ENCODE measurements around the gene CHCHD6. TPM values are rescaled to one million over a fixed set of nuclear protein-coding genes. Genes with fewer than 3 reads are reported as not detected.

The CHCHD6 gene
- polyA plus RNA-seq (2012; ENCODE audit: missing spikeins): 15.2 TPM

DNA sequence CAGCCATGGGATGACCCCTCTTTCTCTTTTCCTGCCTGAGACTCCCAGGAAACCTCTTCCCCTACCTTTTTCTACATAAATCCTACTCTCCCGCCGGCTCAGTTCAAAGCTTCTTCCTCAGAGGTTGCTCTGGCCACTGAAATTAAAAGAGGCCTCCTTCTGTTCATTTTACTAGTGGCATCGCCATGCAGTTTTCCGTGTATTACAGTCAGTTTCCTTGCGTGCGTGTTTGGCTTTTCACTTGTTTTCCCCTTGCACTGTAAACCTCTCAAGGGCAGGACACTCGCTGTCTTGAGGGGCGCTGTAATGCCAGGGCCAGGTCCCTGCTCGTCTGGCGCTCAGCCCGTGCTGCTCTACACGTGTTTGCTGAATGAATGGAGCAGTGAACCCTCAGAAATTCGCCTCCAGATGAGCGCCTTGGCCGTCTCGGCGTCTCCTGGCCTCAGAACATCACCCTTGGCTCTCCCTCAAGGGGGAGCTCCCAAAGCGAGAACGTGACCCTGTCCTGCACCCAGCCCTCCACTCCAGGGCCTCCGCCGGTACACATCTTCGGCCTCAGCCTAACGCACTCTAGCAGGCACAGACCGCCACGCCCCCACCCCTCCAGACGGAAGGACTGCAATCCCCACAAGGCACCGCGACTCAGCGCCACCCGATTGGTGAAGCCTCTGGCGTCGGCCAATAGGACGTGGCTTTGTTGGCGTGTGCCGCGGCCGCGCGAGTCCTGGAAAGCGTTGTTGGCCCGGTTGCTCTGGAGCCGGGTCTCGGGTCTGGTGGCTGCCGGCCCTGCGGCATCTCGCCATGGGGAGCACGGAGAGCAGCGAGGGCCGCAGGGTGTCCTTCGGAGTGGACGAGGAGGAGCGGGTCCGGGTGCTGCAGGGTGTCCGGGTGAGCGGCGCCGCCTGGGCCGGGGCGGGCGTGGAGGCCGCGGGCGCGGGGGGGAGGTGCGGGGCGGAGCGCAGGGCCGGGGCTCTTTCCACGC is at the start of gene CHCHD6:
TSS of gene CHCHD6 (plus strand) at position 729 of the 982 bp plus-strand sequence. CDS start at position 802, 73 bp downstream.
- peak; percentile 98 for FAIRE-seq
- no peak for TF ChIP-seq POLR2A (IDR thresholded peaks at IDR 0.05; ENCODE audit: low read depth, low read length)
- peak; percentile 98 for DNase-seq (ENCODE audit: insufficient read length)

DNA sequence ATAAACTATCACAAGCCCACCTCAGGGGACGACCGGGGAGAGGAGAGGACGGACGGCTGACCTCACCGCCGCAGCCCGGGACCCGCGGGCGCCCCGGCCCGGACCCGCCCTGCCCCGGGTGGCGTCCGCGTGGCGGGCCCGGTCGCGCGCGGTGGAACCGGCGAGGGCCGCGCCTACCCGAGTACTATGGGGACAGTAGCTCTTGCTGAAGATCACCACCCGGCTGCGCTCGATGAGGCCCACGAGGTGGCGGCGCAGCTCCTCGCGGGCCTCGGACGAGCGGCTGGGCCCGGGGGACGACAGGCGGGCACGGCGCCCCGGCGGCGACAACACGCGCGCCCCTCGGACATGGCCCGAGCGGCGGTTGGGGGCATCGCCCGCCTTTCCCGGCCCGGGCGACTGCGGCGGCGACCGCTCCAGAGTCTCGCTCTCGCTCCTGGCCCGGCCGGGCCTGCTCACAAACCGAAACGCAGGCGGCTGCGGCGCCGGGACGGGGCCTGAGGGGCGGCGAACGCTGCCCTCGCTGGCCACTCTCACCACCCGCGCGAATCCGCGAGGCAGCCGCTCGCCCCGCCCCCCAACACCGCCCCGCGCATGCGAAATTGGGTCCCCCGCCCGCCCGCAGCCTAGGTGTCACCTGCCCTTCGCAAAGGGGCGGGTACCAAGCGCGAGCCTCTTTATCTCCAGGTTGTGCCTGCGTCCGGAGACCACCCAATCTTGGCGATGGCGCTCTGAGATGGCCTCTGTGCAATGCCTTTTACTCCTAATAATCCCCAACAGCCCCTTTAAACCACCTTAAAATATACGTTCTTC is 49.3 kb upstream of the CHCHD6 start, which contains the start of gene TXNRD3:
TSS of gene TXNRD3 (minus strand) at position 554 of the 813 bp plus-strand sequence.
- FAIRE-seq (no peak), DNase-seq (ENCODE audit: insufficient read length) (peak; percentile 31)
- no peak for TF ChIP-seq POLR2AphosphoS5 (IDR thresholded peaks at IDR 0.05; ENCODE audit: low read depth, low read length)
- TF ChIP-seq POLR2A (IDR thresholded peaks at IDR 0.05; ENCODE audit: low read depth, low read length): no peak
- TF ChIP-seq TAF1 (IDR thresholded peaks at IDR 0.05; ENCODE audit: borderline replicate concordance, low read depth, low read length): no peak

- FAIRE-seq (no peak), DNase-seq (ENCODE audit: insufficient read length) (no peak)
- TF ChIP-seq POLR2A (IDR thresholded peaks at IDR 0.05; ENCODE audit: low read depth, low read length) (no peak), POLR2AphosphoS5 (IDR thresholded peaks at IDR 0.05; ENCODE audit: low read depth, low read length) (no peak), TAF1 (IDR thresholded peaks at IDR 0.05; ENCODE audit: borderline replicate concordance, low read depth, low read length) (no peak)
Observed at GRCh38 chr3:126655887-126656286, 48.2 kb upstream of the CHCHD6 start.

DNA sequence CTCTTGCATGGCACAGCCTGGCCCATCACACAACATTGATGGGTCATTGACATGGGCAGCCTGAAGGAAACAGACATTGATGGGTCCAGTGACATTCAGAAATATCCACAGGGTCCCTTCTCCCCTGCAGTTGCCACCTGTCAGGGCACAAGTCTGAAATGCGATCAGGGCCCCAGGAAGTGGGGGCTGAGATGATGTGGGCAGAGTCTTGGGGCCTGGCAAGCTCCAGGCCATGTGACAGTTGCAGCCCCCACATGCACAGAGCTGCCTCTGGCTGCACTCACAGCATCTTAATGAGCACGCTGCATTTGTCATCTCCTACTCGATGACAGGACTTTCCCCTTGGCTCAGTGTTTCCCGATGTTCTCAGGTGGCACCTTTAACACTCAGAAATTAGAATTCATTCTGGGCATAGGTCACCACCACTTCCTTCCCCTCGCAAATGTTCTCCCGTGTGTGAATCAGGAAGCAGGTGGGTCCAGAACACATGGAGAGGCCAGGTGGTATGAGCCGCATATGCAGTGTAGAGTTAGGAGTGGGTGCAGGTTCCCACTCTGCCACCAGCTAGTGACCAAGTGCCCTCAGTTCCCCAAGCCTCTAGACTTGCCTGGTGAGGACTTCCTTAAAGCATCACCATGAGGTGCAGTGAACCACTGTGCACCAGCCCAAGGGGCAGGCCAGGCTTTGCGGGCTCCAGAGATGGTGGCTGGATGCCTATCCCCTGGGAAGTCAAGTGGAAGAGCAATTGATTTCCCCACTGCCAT is 47.5 kb upstream of the CHCHD6 start:
- FAIRE-seq (no peak), DNase-seq (ENCODE audit: insufficient read length) (no peak)
- no peak for TF ChIP-seq TAF1 (IDR thresholded peaks at IDR 0.05; ENCODE audit: borderline replicate concordance, low read depth, low read length)
- TF ChIP-seq POLR2A (IDR thresholded peaks at IDR 0.05; ENCODE audit: low read depth, low read length): no peak
- no peak for TF ChIP-seq POLR2AphosphoS5 (IDR thresholded peaks at IDR 0.05; ENCODE audit: low read depth, low read length)

DNA sequence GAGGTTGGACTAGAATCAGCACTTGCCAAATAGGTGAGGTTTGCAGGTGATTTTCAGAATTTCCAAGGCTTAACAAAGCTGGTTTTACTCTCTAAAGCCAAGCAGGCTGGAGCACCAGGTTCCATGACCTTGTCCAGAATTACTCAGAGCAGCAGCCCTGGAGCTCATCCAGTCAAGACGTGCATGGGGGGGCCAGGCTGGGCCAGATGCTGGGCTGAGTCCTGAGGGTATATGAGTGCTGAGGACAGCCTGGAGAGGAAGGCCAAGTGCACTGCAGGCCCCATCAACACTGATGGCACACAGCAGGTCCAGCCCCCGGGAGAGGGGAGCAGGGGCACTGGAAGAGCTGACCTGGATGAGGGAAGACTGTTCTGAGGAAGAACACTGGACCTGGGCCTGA is 46.1 kb upstream of the CHCHD6 start:
- DNase-seq (ENCODE audit: insufficient read length) (no peak), FAIRE-seq (no peak)
- TF ChIP-seq POLR2A (IDR thresholded peaks at IDR 0.05; ENCODE audit: low read depth, low read length): no peak
- TF ChIP-seq TAF1 (IDR thresholded peaks at IDR 0.05; ENCODE audit: borderline replicate concordance, low read depth, low read length): no peak
- no peak for TF ChIP-seq POLR2AphosphoS5 (IDR thresholded peaks at IDR 0.05; ENCODE audit: low read depth, low read length)

- no peak for DNase-seq (ENCODE audit: insufficient read length)
- no peak for TF ChIP-seq TAF1 (IDR thresholded peaks at IDR 0.05; ENCODE audit: borderline replicate concordance, low read depth, low read length)
- TF ChIP-seq POLR2A (IDR thresholded peaks at IDR 0.05; ENCODE audit: low read depth, low read length): no peak
- no peak for TF ChIP-seq POLR2AphosphoS5 (IDR thresholded peaks at IDR 0.05; ENCODE audit: low read depth, low read length)
- FAIRE-seq: no peak
Observed at GRCh38 chr3:126658584-126658983, 45.5 kb upstream of the CHCHD6 start.

DNA sequence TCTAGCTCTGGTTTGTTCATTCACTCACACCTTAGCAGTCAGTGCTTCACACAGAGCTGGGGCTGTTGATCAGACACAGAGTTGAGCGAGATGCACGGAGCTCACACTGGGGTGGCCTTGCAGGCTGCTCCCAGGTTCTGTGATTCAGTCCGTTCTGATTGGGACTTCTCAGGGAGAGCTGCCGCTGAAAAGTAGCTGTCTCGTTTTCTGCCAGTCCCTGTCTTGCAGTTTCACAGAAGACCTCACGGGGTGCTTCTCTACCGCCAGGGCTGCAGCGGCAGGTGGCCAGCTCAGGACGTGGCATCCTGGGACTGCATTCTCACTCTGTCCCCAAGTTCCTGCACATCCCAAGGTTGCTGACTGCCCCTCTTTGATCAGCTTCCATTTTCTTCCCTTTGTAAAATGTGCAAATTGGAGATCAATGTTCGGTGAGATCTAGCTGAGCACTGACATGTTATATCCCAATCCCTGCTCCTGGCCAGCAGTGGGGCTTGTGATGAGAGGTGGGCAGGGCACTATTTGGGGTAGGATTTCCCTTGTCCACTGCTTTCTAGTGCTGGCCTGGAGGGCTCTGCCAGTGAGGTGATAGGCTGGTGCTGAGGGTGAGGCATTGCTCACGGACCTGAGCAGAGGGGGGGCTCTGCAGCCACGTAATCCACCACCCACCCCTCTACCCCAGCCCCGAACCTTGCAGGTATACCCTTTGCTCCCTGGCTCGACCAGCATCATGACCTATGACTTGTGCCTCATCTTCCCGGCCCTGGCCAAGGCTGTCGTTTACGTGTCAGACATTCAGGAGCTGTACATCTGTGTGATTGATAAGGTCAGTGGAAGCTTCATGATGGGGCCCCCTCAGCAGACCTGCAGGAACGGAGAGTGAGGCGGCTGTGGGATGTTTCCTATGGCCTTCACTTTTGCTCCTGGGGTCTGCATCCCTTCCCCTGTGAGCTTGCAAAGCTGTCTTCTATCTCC is 43.8 kb upstream of the CHCHD6 start:
- no peak for FAIRE-seq
- no peak for DNase-seq (ENCODE audit: insufficient read length)
- TF ChIP-seq TAF1 (IDR thresholded peaks at IDR 0.05; ENCODE audit: borderline replicate concordance, low read depth, low read length) (no peak), POLR2A (IDR thresholded peaks at IDR 0.05; ENCODE audit: low read depth, low read length) (no peak), POLR2AphosphoS5 (IDR thresholded peaks at IDR 0.05; ENCODE audit: low read depth, low read length) (no peak)

GRCh38 chr3:126661532-126662364 is 42.3 kb upstream of the CHCHD6 start:
- FAIRE-seq (no peak), DNase-seq (ENCODE audit: insufficient read length) (no peak)
- no peak for TF ChIP-seq TAF1 (IDR thresholded peaks at IDR 0.05; ENCODE audit: borderline replicate concordance, low read depth, low read length)
- TF ChIP-seq POLR2A (IDR thresholded peaks at IDR 0.05; ENCODE audit: low read depth, low read length): no peak
- no peak for TF ChIP-seq POLR2AphosphoS5 (IDR thresholded peaks at IDR 0.05; ENCODE audit: low read depth, low read length)

- TF ChIP-seq POLR2AphosphoS5 (IDR thresholded peaks at IDR 0.05; ENCODE audit: low read depth, low read length) (no peak), TAF1 (IDR thresholded peaks at IDR 0.05; ENCODE audit: borderline replicate concordance, low read depth, low read length) (no peak), POLR2A (IDR thresholded peaks at IDR 0.05; ENCODE audit: low read depth, low read length) (no peak)
- FAIRE-seq (no peak), DNase-seq (ENCODE audit: insufficient read length) (no peak)
Observed at GRCh38 chr3:126663257-126663656, 40.8 kb upstream of the CHCHD6 start.

Measured in GM12892 (cell line).